Spleen (tissue), 11 donors: Measurements from ENCODE around the gene NAALADL2. TPM values are rescaled to one million over a fixed set of nuclear protein-coding genes. Genes with fewer than 3 reads are reported as not detected.

Source experiments
- DNase-seq: peaks from one replicate; pipeline ENCODE4 v3.0.0-alpha.2; 2020
- H3K27ac ChIP-seq, 8 donors: fragments of 200-600 bp; sonication (generic) in 7 of 8; 1 replicate in 4 of 8; 2 replicates in 4 of 8; pipeline versions ENCODE4 v1.5.0 to v1.8.0; 2016 to 2021; ENCODE audit warnings: inconsistent platforms in 4 of 8, mild to moderate bottlenecking in 4 of 8, moderate library complexity in 1 of 8
- H3K27me3 ChIP-seq, 7 donors: fragments of 200-600 bp; sonication (generic) in 6 of 7; replicated peaks in 1 of 7; 1 replicate in 4 of 7; 2 replicates in 3 of 7; pipeline versions ENCODE4 v1.5.0 to v1.8.0; 2016 to 2021; ENCODE audit warnings: inconsistent platforms in 3 of 7, mild to moderate bottlenecking in 1 of 7
- H3K36me3 ChIP-seq, 6 donors: fragments of 200-600 bp; sonication (generic) in 5 of 6; 1 replicate in 4 of 6; 2 replicates in 2 of 6; pipeline versions ENCODE4 v1.5.0 to v1.8.0; 2016 to 2021; ENCODE audit warnings: inconsistent platforms in 2 of 6
- H3K4me1 ChIP-seq, 6 donors: fragments of 200-600 bp; sonication (generic) in 5 of 6; 1 replicate in 3 of 6; 2 replicates in 3 of 6; pipeline versions ENCODE4 v1.5.0 to v1.8.0; 2016 to 2021; ENCODE audit warnings: inconsistent platforms in 3 of 6
- H3K4me3 ChIP-seq, 8 donors: fragments of 200-600 bp; sonication (generic) in 7 of 8; 1 replicate in 4 of 8; 2 replicates in 4 of 8; pipeline versions ENCODE4 v1.5.0 to v1.8.0; 2016 to 2021; ENCODE audit warnings: inconsistent platforms in 4 of 8, mild to moderate bottlenecking in 4 of 8, moderate library complexity in 2 of 8
- H3K9me3 ChIP-seq, 8 donors: fragments of 200-600 bp; sonication (generic) in 7 of 8; 1 replicate in 4 of 8; 2 replicates in 4 of 8; pipeline versions ENCODE4 v1.5.0 to v1.8.0; 2016 to 2021; ENCODE audit warnings: inconsistent platforms in 4 of 8
- CTCF ChIP-seq, 11 experiments: fragments of 200-600 bp in 7 of 11; fragments of 450-650 bp in 4 of 11; sonication (generic) in 4 of 11; IDR thresholded peaks in 8 of 11; conservative IDR thresholded peaks in 3 of 11; 1 replicate in 7 of 11; 2 replicates in 4 of 11; pipeline versions ENCODE4 v1.4.0 to v1.8.0; 2016 to 2021; ENCODE audit warnings: antibody characterized with exemption in 11 of 11, inconsistent platforms in 4 of 11, mild to moderate bottlenecking in 1 of 11
- POLR2A ChIP-seq, 3 donors: fragments of 450-650 bp; IDR thresholded peaks; one replicate each; pipeline ENCODE4 v1.5.1; 2017; ENCODE audit warnings: antibody characterized with exemption in 3 of 3, mild to moderate bottlenecking in 1 of 3
- POLR2AphosphoS5 ChIP-seq, 3 donors: sonication (generic); formaldehyde crosslinking; IDR thresholded peaks; one replicate each; pipeline ENCODE4 v1.5.1; 2017; ENCODE audit warnings: antibody characterized with exemption in 3 of 3
- WGBS, 5 donors: extraction: QIAGEN DNeasy Blood & Tissue Kit in 3 of 5; methylation state at CpG; one replicate each; pipeline versions ENCODE4 v1.1.5 to v1.1.7; 2013 to 2018; 5-methylcytosine and 5-hydroxymethylcytosine counted together
- intact Hi-C: fragments of 100-400 bp; cut with DNase I; formaldehyde crosslinking; loops from one replicate; pipeline ENCODE4 v1.15.0; 2023; ENCODE audit warnings: low total_unique reads
- polyA plus RNA-seq, 3 donors: library from polyadenylated mRNA; stranded (reverse); fragments of 200-250 nt; gene quantifications; one replicate each; pipeline ENCODE4 v1.2.1, GENCODE V29; 2013
- total RNA-seq, 7 donors: library from RNA; depleted of rRNA in 3 of 7; stranded (reverse); fragments of >200 nt in 3 of 7; fragmentation: NEBNext Ultra II Directional in 4 of 7; extraction: Animal tissue kit (Norgen Biotek cat#: 25700) in 4 of 7; gene quantifications; one replicate each; pipeline versions ENCODE4 v1.1.0 to v1.2.1, GENCODE V29; 2016 to 2021
- donor health status: healthy with polysubstance abuse.
- donor health status: DM: no; HTN: no; CAD: no; lungs with moderate emphysema.
- donor health status: DM: no; HTN: no; CAD: no.
- donor health status: Bipolar disorder and iron deficiency.
- donor health status: healthy.
- donor health status: DM: no; HTN: no; CAD: no.
- donor health status: DM: yes; HTN: yes; CAD: no.

Gene NAALADL2
- total and polyA plus RNA-seq, 10 donors = 0.09 to 14.4 (median 6.4) TPM

GRCh38 chr3:174820885-174821284 lies 38.2 kb upstream of the NAALADL2 start:
- Histone ChIP-seq H3K4me3 (no peak overlapping the region), H3K27ac (no peak overlapping the region), H3K36me3 (no peaks in the 10 kb centered on the region), H3K27me3 (no peaks in the 10 kb centered on the region), H3K9me3 (peaks cover 0 to 12% (median 0%) of the 10 kb centered on the region in 8 donors), H3K4me1 (no peaks in the 10 kb centered on the region)
- TF ChIP-seq POLR2AphosphoS5 (IDR thresholded peaks at IDR 0.05) (no peak), CTCF (IDR thresholded peaks at IDR 0.05 in 8 of 11, conservative IDR thresholded peaks at IDR 0.05 in 3 of 11) (no peak), POLR2A (IDR thresholded peaks at IDR 0.05) (no peak)
- 56 to 89% (median 82%) methylated on average over 1 of the region's 1 CpG for WGBS, 5 donors
- intact Hi-C loops = no loop called here
- DNase-seq = no peak

- Histone ChIP-seq H3K36me3 (no peaks in the 10 kb centered on the region), H3K27me3 (no peaks in the 10 kb centered on the region), H3K9me3 (peaks cover 0 to 12% (median 0%) of the 10 kb centered on the region in 8 donors), H3K27ac (no peak overlapping the region), H3K4me1 (no peaks in the 10 kb centered on the region), H3K4me3 (no peak overlapping the region)
- no peak for TF ChIP-seq POLR2A (IDR thresholded peaks at IDR 0.05)
- TF ChIP-seq CTCF (IDR thresholded peaks at IDR 0.05 in 8 of 11, conservative IDR thresholded peaks at IDR 0.05 in 3 of 11) = no peak
- no peak for TF ChIP-seq POLR2AphosphoS5 (IDR thresholded peaks at IDR 0.05)
- no peak for DNase-seq
- intact Hi-C loops = no loop called here
Measured at GRCh38 chr3:174821477-174821876, 37.7 kb upstream of the NAALADL2 start.

- intact Hi-C loops = no loop called here
- H3K4me3 ChIP-seq = no peak overlapping the region
- TF ChIP-seq POLR2A (IDR thresholded peaks at IDR 0.05) (no peak), CTCF (IDR thresholded peaks at IDR 0.05 in 8 of 11, conservative IDR thresholded peaks at IDR 0.05 in 3 of 11) (no peak), POLR2AphosphoS5 (IDR thresholded peaks at IDR 0.05) (no peak)
Measured at GRCh38 chr3:174822320-174822719, 36.8 kb upstream of the NAALADL2 start.

GRCh38 chr3:174826069-174826468 lies 33.1 kb upstream of the NAALADL2 start:
- no peaks in the 10 kb centered on the region for H3K36me3 ChIP-seq
- no peak overlapping the region for H3K4me3 ChIP-seq
- peaks cover 0 to 19% (median 0%) of the 10 kb centered on the region in 8 donors for H3K9me3 ChIP-seq
- no peak for DNase-seq
- H3K27ac ChIP-seq = no peak overlapping the region
- H3K4me1 ChIP-seq = no peaks in the 10 kb centered on the region
- intact Hi-C loops = no loop called here
- TF ChIP-seq POLR2AphosphoS5 (IDR thresholded peaks at IDR 0.05) (no peak), CTCF (IDR thresholded peaks at IDR 0.05 in 8 of 11, conservative IDR thresholded peaks at IDR 0.05 in 3 of 11) (no peak), POLR2A (IDR thresholded peaks at IDR 0.05) (no peak)
- no peaks in the 10 kb centered on the region for H3K27me3 ChIP-seq

More at GRCh38 chr3:174822320-174822719, 36.8 kb upstream of the NAALADL2 start:
- no peaks in the 10 kb centered on the region for H3K4me1 ChIP-seq
- 91 to 95% (median 92%) methylated on average over 2 of the region's 2 CpGs for WGBS, 5 donors
- H3K9me3 ChIP-seq = peaks cover 0 to 12% (median 0%) of the 10 kb centered on the region in 8 donors
- DNase-seq = no peak
- no peaks in the 10 kb centered on the region for H3K36me3 ChIP-seq
- H3K27ac ChIP-seq = no peak overlapping the region
- no peaks in the 10 kb centered on the region for H3K27me3 ChIP-seq
